ENCODE data around the gene SIK3. TPM values are rescaled to one million over a fixed set of nuclear protein-coding genes. Genes with fewer than 3 reads are reported as not detected.
A peak's percentile ranks its signal among the peaks of the same experiment; 100 is the strongest.

The SIK3 gene
- total RNA-seq, 1 donor from 2014 or later: 88.4 TPM

DNA sequence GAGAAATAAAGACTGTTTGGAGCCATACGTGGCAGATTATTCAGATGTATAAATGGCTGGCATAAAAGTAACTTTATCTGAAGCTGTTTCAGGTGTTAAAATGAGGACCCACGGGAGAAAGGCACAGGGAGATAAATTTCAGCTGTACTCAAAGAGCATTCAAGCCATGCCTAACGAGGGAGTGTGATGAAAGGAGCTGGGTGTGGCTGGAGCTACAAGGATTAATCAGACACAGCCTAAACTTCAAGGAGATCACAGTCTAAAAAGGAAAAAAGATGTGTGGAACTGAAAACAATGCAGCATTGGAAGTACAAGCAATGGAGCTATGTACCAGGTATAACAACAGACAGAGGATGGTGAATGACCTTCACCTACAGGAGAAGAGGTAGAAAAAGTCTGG, 140.0 kb downstream of the SIK3 start:
- intact Hi-C loops (cut with micrococcal nuclease): loop anchor here (2.0 kb wide), 1 partner anchor 15 kb away; no protein-coding TSS in a partner anchor
- H3K27me3 Mint-ChIP-seq: no peaks in the 10 kb centered on the region
- ATAC-seq (ENCODE audit: low read depth): no peak
- H3K4me3 Mint-ChIP-seq: no peak overlapping the region
- H3K4me1 Mint-ChIP-seq: peaks cover 57% of the 10 kb centered on the region
- no peaks in the 10 kb centered on the region for H3K9me3 Mint-ChIP-seq
- CTCF ChIA-PET: interaction anchor here (1.5 kb wide), 1 partner anchor 78 kb away, joined by 3 read pairs; no protein-coding TSS in a partner anchor
- POLR2A ChIA-PET: no interaction called here
- DNase-seq: no peak
- H3K27ac Mint-ChIP-seq: no peak overlapping the region
- peaks cover 45% of the 10 kb centered on the region for H3K36me3 Mint-ChIP-seq (ENCODE audit: low read depth)
- TF ChIP-seq, protein P1, sequence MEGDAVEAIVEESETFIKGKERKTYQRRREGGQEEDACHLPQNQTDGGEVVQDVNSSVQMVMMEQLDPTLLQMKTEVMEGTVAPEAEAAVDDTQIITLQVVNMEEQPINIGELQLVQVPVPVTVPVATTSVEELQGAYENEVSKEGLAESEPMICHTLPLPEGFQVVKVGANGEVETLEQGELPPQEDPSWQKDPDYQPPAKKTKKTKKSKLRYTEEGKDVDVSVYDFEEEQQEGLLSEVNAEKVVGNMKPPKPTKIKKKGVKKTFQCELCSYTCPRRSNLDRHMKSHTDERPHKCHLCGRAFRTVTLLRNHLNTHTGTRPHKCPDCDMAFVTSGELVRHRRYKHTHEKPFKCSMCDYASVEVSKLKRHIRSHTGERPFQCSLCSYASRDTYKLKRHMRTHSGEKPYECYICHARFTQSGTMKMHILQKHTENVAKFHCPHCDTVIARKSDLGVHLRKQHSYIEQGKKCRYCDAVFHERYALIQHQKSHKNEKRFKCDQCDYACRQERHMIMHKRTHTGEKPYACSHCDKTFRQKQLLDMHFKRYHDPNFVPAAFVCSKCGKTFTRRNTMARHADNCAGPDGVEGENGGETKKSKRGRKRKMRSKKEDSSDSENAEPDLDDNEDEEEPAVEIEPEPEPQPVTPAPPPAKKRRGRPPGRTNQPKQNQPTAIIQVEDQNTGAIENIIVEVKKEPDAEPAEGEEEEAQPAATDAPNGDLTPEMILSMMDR (IDR thresholded peaks at IDR 0.05): no peak

DNA sequence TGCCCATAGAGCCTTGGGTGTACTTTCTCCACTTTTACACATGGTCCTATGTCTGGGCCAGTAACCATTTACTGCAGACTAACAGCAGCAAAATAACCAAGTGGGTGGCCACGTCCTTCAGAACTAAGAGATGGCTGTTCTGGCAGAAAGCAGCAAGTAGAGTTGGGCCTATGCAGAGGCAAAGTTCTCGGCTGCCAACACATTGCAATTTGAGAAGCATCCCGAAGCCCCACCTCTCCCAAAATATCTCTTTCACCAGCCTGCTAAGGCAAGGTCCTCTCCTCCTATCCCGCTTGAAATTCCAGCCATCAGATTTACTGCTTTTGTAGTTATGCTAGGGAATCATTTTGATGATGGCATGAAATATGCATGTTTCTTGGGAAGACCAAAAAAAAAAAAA, 142.3 kb downstream of the SIK3 start:
- H3K9me3 Mint-ChIP-seq: no peaks in the 10 kb centered on the region
- DNase-seq (no peak), ATAC-seq (ENCODE audit: low read depth) (no peak)
- TF ChIP-seq, protein P1 (IDR thresholded peaks at IDR 0.05): no peak
- peak overlapping the region; percentile 30 for H3K27ac Mint-ChIP-seq
- peaks cover 56% of the 10 kb centered on the region for H3K36me3 Mint-ChIP-seq (ENCODE audit: low read depth)
- H3K27me3 Mint-ChIP-seq: no peaks in the 10 kb centered on the region
- H3K4me1 Mint-ChIP-seq: peaks cover 42% of the 10 kb centered on the region
- no peak overlapping the region for H3K4me3 Mint-ChIP-seq
- intact Hi-C loops (cut with micrococcal nuclease): no loop called here
- POLR2A ChIA-PET: no interaction called here
- CTCF ChIA-PET: no interaction called here

DNA sequence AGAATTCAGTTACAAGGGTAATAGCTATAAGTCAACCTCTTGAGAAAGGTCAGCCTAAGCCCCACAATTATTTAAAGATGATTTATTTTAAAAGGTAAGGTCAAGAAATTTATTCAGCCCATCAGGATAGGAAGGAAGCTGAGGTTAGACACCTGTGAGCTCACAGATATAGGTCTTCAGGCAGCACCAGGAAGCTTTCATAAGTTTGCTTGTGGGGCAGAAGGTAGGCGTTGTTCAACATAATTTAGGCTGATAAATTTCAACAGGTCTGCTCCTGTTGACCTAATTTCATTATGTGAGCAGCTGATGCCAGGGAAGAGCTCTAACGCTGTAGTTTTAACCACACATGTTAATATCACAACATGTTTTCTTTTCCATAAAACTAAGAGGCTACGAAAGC, 142.7 kb downstream of the SIK3 start:
- peak overlapping the region; percentile 30 for H3K27ac Mint-ChIP-seq
- ATAC-seq (ENCODE audit: low read depth) (no peak), DNase-seq (no peak)
- no peaks in the 10 kb centered on the region for H3K9me3 Mint-ChIP-seq
- intact Hi-C loops (cut with micrococcal nuclease): no loop called here
- no peaks in the 10 kb centered on the region for H3K27me3 Mint-ChIP-seq
- TF ChIP-seq, protein P1 (IDR thresholded peaks at IDR 0.05): no peak
- H3K4me1 Mint-ChIP-seq: peaks cover 38% of the 10 kb centered on the region
- H3K4me3 Mint-ChIP-seq: no peak overlapping the region
- ChIA-PET POLR2A (no interaction called here), CTCF (no interaction called here)
- peaks cover 60% of the 10 kb centered on the region for H3K36me3 Mint-ChIP-seq (ENCODE audit: low read depth)

DNA sequence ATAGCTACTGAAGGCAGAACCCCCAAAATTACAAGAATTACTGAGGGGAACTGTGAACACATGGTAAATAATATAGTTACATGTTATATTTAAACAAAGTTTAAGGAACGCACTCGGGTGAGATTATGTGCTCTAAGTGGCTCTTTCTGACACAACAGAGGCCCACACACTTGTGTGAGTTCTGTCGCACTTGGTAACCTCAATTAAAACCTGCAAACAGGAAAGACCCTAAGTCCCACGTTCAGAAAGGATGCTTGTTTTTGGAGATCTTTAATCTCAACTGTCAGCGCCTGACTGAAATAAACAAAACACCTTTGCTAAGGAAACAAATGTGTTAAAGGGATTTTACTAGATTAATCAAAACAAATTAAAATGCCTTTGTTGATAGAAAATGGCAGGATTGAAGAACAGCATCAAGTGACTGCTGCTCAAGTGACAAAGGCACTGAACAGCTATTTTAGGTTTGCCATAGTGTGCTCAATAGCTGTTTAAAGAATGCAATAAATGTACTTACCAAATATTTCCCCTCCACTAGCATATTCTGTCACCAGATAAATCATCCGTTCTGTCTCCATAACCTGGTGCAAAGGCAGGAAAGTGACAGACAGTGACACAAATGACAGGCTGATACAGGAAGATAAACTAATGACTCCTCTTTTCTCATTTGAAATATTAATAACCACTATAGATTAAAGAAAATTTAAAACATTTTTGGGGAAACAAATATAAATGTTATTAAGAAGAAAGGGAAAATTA, 144.5 kb downstream of the SIK3 start:
- no peaks in the 10 kb centered on the region for H3K9me3 Mint-ChIP-seq
- peaks cover 38% of the 10 kb centered on the region for H3K4me1 Mint-ChIP-seq
- H3K36me3 Mint-ChIP-seq (ENCODE audit: low read depth): peaks cover 66% of the 10 kb centered on the region
- ATAC-seq (ENCODE audit: low read depth): no peak
- intact Hi-C loops (cut with micrococcal nuclease): no loop called here
- DNase-seq: no peak
- TF ChIP-seq, protein P1 (IDR thresholded peaks at IDR 0.05): no peak
- no peak overlapping the region for H3K4me3 Mint-ChIP-seq
- H3K27ac Mint-ChIP-seq: no peak overlapping the region
- ChIA-PET POLR2A (no interaction called here), CTCF (no interaction called here)
- H3K27me3 Mint-ChIP-seq: no peaks in the 10 kb centered on the region

DNA sequence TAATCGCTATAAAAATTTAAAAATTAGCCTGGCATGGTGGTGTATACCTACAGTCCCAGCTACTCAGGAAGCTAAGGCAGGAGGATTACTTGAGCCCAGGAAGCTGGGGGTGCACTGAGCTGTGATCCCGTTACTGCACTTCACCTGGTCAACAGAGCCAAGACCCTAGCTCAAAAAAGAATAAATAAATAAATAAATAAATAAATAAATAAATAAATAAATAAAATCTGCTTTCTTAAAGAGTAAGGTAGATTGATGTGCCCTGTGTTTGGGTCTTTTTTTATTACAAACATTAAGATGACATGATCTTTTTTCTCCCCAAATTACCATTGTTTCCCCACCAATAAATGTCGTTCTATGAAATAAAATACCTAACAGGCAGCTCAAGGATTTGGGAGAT, 146.5 kb downstream of the SIK3 start:
- Mint-ChIP-seq H3K4me1 (peaks cover 35% of the 10 kb centered on the region), H3K27me3 (no peaks in the 10 kb centered on the region), H3K9me3 (no peaks in the 10 kb centered on the region), H3K36me3 (ENCODE audit: low read depth) (peaks cover 63% of the 10 kb centered on the region), H3K4me3 (no peak overlapping the region), H3K27ac (no peak overlapping the region)
- intact Hi-C loops (cut with micrococcal nuclease): no loop called here
- TF ChIP-seq, protein P1 (IDR thresholded peaks at IDR 0.05): no peak
- ATAC-seq (ENCODE audit: low read depth): no peak
- no peak for DNase-seq
- ChIA-PET POLR2A (interaction anchor here (1.1 kb wide), 1 partner anchor 27 kb away, joined by 3 read pairs; no protein-coding TSS in a partner anchor), CTCF (no interaction called here)
